22Rv1 (cell line): ENCODE results near the gene KATNAL1.

ENCODE experiments used
- H3K27ac ChIP-seq: fragments of 450-650 bp; 2 replicates; pipeline ENCODE4 v1.5.1; 2017
- ZFX ChIP-seq: fragments of 450-650 bp; IDR thresholded peaks from 2 replicates; pipeline ENCODE4 v1.6.1; 2017; ENCODE audit warnings: antibody characterized with exemption, borderline replicate concordance
- TF ChIP-seq, protein P1 (sequence below): fragments of 450-650 bp; IDR thresholded peaks from 2 replicates; pipeline ENCODE4 v1.5.1; 2017; ENCODE audit warnings: mild to moderate bottlenecking

Gene KATNAL1

DNA sequence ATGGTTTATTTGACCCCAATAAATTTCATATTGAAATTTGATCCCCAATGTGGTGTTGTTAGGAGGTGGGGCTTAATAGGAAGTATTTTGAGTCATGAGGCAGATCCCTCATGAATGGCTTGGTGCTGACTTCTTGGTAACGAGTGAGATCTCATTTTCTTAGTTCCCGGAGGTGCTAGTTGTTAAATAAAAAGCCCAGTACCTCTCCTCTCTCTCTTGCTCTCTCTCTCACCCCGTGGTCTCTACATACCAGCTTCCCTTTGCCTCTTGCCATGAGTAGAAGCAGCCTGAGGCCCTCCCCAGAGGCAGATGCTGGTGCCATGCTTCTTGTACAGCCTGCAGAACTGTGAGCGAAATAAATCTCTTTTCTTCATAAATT, 39.4 kb upstream of the KATNAL1 start:
- no peak overlapping the region for H3K27ac ChIP-seq
- TF ChIP-seq, protein P1, sequence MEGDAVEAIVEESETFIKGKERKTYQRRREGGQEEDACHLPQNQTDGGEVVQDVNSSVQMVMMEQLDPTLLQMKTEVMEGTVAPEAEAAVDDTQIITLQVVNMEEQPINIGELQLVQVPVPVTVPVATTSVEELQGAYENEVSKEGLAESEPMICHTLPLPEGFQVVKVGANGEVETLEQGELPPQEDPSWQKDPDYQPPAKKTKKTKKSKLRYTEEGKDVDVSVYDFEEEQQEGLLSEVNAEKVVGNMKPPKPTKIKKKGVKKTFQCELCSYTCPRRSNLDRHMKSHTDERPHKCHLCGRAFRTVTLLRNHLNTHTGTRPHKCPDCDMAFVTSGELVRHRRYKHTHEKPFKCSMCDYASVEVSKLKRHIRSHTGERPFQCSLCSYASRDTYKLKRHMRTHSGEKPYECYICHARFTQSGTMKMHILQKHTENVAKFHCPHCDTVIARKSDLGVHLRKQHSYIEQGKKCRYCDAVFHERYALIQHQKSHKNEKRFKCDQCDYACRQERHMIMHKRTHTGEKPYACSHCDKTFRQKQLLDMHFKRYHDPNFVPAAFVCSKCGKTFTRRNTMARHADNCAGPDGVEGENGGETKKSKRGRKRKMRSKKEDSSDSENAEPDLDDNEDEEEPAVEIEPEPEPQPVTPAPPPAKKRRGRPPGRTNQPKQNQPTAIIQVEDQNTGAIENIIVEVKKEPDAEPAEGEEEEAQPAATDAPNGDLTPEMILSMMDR = no peak

DNA sequence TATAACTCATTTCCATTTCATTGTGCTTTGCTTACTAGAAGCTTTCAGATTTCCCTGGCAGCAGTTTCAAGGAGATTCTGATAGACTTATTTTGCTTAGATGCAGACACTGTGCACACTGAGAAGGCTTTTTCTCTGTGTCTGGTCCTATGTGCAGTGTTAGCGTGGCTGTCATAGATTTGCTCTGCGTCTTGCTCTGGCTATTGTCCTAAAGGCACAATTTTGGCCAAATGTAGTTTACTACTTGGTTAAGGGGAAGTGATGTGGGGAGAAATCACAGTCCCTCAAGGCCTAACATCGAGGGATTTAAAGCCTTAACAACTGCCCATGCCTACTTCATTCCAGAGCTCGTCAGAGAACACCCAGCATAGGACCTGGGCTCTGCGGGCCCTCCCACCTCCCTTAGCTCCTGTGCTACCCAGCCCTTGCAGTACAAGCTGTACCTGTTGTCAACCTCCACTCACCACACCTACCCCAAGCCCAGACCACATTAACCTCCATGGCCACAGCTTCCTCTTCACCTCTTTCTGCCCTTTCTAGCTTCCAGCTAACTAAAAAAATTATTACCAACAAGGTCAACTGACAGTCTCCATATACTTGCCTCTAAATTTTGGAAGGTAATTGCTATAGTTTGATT, 38.9 kb upstream of the KATNAL1 start:
- no peak for TF ChIP-seq ZFX
- TF ChIP-seq, protein P1 = no peak
- H3K27ac ChIP-seq = no peak overlapping the region

DNA sequence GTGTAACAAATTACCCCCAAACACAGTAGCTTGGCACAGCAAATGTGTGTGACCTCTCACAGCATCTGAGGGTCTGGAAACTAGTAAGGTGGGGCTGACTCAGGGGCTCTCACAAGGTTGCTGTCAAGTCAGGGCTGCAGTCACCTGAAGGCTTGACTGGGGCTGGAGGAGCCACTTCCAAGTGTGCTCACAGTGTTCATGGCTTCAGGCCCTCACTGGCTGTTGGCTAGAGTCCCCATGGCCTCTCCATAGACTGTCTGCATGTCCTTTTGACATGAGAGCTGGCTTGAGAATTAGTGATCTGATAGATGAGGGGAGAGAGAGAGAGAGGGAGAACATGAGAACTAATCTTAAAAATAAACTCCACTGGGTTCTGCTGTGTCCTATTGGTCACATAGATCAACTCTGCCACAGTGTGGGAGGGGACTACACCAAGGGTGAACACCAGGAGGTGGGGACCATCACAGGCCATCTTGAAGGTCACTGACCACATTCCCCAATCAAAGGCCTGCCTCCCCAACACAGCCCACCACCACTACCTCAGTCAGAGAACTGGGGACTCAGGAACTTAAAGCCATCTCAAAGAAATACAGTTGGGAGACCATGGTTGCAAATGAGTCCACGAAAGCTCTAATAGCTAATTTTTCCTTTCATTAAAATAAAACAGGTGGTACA, 38.2 kb upstream of the KATNAL1 start:
- no peak for TF ChIP-seq ZFX
- TF ChIP-seq, protein P1 = no peak
- no peak overlapping the region for H3K27ac ChIP-seq

DNA sequence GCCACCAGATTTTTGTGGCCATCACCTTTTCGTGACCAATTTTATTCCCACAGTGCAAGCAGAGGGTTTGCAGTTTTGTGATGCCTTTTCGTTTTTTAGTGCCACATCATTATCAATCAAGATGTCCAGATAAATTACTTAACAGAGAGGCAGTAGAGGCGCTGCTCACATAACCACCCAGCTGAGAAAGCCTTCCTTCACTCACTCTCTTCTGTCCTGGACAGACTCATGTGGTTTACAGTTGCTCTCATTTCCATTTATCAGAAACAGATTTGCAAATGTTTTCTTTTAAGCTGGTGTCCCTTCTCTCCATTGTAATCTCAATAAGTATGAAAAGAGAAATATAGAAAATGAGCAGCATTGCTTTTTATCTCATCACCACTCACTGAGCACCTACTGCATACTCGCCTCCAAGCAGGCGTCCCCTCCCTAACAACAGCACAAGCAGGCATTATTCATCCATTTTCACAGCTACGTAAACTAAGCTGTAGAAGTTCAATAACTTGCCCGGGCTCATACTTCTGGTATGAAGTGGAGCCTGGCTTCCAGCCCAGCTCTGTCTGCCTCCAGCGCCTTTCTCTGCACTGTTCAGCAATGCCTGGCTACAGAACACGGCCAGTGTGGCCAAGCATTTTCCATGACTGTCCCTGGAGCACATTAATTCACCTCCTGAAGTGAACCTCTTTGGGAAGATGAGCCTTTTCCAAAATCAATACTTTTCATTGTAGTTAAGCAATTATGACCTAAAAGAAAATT, 34.6 kb upstream of the KATNAL1 start:
- no peak overlapping the region for H3K27ac ChIP-seq
- no peak for TF ChIP-seq ZFX
- TF ChIP-seq, protein P1 = no peak

DNA sequence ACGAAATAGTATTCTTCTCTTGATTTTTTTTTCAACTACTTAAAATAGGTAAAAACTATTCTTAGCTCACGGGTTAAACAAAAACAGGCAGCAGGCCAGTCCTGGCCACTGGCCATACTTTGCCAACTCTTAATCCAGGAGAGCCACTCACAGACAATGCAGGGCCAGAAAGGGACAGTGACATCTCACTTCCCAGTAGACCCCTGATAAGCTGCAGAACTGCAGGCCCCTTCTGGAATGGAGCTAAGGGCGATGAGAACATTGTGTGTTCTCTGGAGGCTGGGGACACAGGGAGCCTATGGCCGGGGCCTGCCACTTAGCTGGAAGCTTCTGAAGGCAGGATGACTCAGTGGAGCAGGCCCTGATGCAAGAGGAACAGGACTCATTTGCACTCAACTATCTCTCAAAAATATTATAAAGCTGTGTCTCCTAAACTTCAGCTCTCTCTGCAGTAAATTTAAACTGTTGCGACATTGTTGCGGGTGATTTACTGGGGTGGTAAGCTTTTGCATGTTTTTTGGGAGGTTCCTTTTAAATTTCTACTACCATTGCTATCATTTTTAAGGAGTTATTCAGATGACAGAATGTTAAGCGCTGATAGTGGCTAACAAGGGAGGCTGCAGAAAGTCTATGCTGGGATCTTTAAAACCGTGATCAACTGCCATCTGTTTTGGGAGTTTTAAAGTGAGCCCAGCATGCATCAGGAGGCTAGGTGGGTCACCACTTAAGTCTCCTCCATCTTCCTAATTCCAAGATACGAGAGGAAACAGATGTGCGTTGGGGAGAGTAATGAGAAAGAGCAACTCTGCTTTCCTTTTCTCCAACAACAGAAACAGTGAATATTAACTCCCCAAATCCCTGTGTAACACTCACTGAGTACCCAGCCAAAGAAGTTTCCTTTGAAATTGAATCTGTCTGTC, 33.2 kb upstream of the KATNAL1 start:
- H3K27ac ChIP-seq = no peak overlapping the region
- TF ChIP-seq, protein P1 = no peak
- no peak for TF ChIP-seq ZFX

GRCh38 chr13:30339738-30340330, 32.5 kb upstream of the KATNAL1 start:
- H3K27ac ChIP-seq = no peak overlapping the region
- TF ChIP-seq ZFX = no peak
- TF ChIP-seq, protein P1 = no peak
